Body of pancreas (tissue), 4 donors: ENCODE data around the gene ARNT2. TPM values are rescaled to one million over a fixed set of nuclear protein-coding genes. Genes with fewer than 3 reads are reported as not detected.

Source experiments
- ATAC-seq: fragments of 150-250 bp; one replicate; pipeline ENCODE4 v1.9.1; 2016
- DNase-seq, 4 donors: peaks; one replicate each; pipeline ENCODE4 v3.0.0-alpha.2; 2019
- H3K27ac ChIP-seq, 4 donors: fragments of 200-600 bp; sonication (generic); 1 replicate in 3 of 4; 2 replicates in 1 of 4; pipeline versions ENCODE4 v1.5.1 to v1.6.1; 2016 to 2019; ENCODE audit warnings: mild to moderate bottlenecking in 1 of 4, mixed read lengths in 1 of 4, moderate library complexity in 1 of 4
- H3K27me3 ChIP-seq, 2 donors: fragments of 200-600 bp; sonication (generic); one replicate each; pipeline ENCODE4 v1.6.0; 2016; ENCODE audit warnings: mild to moderate bottlenecking in 1 of 2
- H3K36me3 ChIP-seq, 2 donors: fragments of 200-600 bp; sonication (generic); replicated peaks in 1 of 2; 2 replicates each; pipeline ENCODE4 v1.5.1; 2016; ENCODE audit warnings: low read depth in 2 of 2; ENCODE audit not compliant: insufficient read depth in 1 of 2
- H3K4me1 ChIP-seq: fragments of 200-600 bp; sonication (generic); one replicate; pipeline ENCODE4 v1.6.0; 2016
- H3K4me3 ChIP-seq, 2 donors: fragments of 200-600 bp; sonication (generic); 1 replicate in 1 of 2; 2 replicates in 1 of 2; pipeline ENCODE4 v1.5.1; 2016 to 2019
- H3K9me3 ChIP-seq, 3 donors: fragments of 200-600 bp; sonication (generic); 1 replicate in 2 of 3; 2 replicates in 1 of 3; pipeline ENCODE4 v1.5.1; 2016
- POLR2A ChIP-seq, 3 donors: fragments of 450-650 bp; IDR thresholded peaks; one replicate each; pipeline ENCODE4 v1.6.1; 2016; ENCODE audit warnings: antibody characterized with exemption in 3 of 3, mild to moderate bottlenecking in 2 of 3
- WGBS, 2 donors: methylation state at CpG; one replicate each; pipeline ENCODE4 v1.1.5; 2017; 5-methylcytosine and 5-hydroxymethylcytosine counted together
- intact Hi-C: fragments of 100-400 bp; cut with DNase I; formaldehyde crosslinking; loops from one replicate; pipeline ENCODE4 v1.15.1; 2023
- total RNA-seq, 2 donors: library from RNA; depleted of rRNA; stranded (reverse); fragments of >200 nt; gene quantifications; one replicate each; pipeline ENCODE4 v1.1.0, GENCODE V29; 2016
- TF ChIP-seq, protein P1 (sequence below), 7 experiments: fragments of 450-650 bp in 4 of 7; fragments of 200-600 bp in 3 of 7; sonication (generic) in 3 of 7; IDR thresholded peaks; one replicate each; pipeline ENCODE4 v1.5.1; 2016 to 2019; ENCODE audit warnings: antibody characterized with exemption in 7 of 7

The ARNT2 gene
- total RNA-seq, 2 donors from 2014 or later = 5.3 to 5.4 TPM

DNA sequence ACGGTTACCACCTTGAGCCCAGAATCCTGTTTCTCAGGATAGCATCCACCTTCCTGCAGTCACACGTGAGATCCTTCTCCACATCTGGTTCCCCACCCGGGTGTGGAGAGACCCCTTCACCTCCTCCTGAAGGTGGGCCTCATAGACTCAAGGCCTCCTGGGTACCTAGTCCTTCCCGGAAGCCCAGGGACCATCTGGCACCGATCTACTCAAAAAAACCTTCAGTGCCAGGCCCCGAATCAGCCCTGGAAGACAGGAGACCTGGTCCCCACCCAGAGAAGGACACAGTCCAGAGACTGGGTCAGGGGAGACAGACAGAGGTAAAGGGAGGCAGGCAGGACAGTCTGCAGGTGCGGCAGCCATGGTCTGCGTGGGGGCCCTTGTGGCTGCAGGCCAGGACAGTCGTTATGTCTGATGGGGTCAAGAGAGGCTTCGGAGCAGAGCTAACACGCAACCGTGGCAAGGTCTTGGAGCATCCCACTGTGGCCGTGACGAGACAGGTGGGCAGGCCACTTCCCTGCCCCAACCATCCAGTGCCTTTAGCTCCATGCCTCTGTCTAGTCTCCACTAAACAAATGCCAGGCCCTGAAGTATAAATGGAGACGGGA, 178.7 kb downstream of the ARNT2 start:
- no peak overlapping the region for H3K4me3 ChIP-seq
- H3K27ac ChIP-seq = no peak overlapping the region
- no peaks in the 10 kb centered on the region for H3K9me3 ChIP-seq
- TF ChIP-seq POLR2A (IDR thresholded peaks at IDR 0.05) = no peak
- TF ChIP-seq, protein P1, sequence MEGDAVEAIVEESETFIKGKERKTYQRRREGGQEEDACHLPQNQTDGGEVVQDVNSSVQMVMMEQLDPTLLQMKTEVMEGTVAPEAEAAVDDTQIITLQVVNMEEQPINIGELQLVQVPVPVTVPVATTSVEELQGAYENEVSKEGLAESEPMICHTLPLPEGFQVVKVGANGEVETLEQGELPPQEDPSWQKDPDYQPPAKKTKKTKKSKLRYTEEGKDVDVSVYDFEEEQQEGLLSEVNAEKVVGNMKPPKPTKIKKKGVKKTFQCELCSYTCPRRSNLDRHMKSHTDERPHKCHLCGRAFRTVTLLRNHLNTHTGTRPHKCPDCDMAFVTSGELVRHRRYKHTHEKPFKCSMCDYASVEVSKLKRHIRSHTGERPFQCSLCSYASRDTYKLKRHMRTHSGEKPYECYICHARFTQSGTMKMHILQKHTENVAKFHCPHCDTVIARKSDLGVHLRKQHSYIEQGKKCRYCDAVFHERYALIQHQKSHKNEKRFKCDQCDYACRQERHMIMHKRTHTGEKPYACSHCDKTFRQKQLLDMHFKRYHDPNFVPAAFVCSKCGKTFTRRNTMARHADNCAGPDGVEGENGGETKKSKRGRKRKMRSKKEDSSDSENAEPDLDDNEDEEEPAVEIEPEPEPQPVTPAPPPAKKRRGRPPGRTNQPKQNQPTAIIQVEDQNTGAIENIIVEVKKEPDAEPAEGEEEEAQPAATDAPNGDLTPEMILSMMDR (IDR thresholded peaks at IDR 0.05) = no peak
- intact Hi-C loops = no loop called here
- no peak for DNase-seq
- no peaks in the 10 kb centered on the region for H3K27me3 ChIP-seq
- no peak for ATAC-seq
- 86 to 93% methylated on average over 13 to 15 of the region's 15 CpGs for WGBS, 2 donors
- H3K36me3 ChIP-seq = no peaks in the 10 kb centered on the region
- peaks cover 10% of the 10 kb centered on the region for H3K4me1 ChIP-seq

DNA sequence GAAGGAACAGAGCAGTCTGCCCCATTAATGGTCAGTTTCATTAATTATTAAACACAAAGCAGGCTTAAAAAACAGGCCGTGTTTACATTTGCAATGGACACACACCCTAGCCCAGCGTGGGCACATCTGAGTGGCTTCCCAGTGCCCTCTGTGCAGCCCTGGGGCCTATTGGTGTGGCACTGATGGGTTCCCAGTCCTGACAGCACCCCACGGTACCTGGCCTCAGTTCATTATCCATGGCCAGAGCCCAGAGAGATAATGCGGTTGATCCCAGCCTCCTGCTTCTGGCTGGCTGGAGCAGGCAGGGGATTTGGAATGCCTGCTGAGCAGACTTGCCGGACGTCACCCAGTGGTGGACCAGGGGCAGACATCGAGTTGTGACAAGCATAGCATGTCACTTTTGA, 180.4 kb downstream of the ARNT2 start:
- Histone ChIP-seq H3K4me3 (no peak overlapping the region), H3K27ac (no peak overlapping the region), H3K36me3 (no peaks in the 10 kb centered on the region), H3K4me1 (peaks cover 10% of the 10 kb centered on the region), H3K9me3 (no peaks in the 10 kb centered on the region), H3K27me3 (no peaks in the 10 kb centered on the region)
- 35 to 44% methylated on average over 5 to 7 of the region's 7 CpGs for WGBS, 2 donors
- DNase-seq = peak in 1 of 4 donors; percentile 13
- no peak for TF ChIP-seq POLR2A (IDR thresholded peaks at IDR 0.05)
- no peak for ATAC-seq
- intact Hi-C loops = no loop called here

DNA sequence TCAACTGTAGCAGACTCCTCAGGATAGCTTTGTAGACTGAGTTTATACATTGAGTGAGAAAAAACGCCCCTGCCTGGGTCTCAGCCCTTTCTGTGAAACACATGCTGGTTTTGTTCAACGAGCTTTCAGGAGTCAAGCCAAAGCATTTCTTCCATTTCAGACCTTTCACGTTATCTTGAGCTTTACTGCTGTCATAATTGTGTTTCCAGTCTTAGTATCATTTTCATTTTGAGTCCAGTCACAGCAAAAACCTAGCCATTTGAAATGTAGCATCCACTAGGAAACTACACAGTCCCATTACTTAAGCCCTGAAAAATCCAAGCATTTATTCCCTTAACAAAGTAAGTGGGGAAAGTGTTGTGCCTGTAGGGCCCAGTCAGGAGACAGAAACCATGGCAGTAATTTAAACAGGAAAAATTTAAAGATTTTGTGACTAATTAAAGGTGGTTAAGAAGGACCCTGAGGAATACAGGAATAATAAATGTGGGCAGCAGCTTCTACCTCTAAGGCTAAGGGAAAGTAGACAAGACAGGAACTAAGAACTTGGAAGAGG, 180.9 kb downstream of the ARNT2 start:
- no peak for TF ChIP-seq POLR2A (IDR thresholded peaks at IDR 0.05)
- TF ChIP-seq, protein P1 (IDR thresholded peaks at IDR 0.05) = no peak
- Histone ChIP-seq H3K36me3 (no peaks in the 10 kb centered on the region), H3K4me3 (no peak overlapping the region), H3K9me3 (no peaks in the 10 kb centered on the region), H3K4me1 (peaks cover 10% of the 10 kb centered on the region), H3K27ac (no peak overlapping the region), H3K27me3 (no peaks in the 10 kb centered on the region)
- 74 to 78% methylated on average over 3 of the region's 3 CpGs for WGBS, 2 donors
- intact Hi-C loops = no loop called here
- ATAC-seq = no peak
- no peak for DNase-seq

DNA sequence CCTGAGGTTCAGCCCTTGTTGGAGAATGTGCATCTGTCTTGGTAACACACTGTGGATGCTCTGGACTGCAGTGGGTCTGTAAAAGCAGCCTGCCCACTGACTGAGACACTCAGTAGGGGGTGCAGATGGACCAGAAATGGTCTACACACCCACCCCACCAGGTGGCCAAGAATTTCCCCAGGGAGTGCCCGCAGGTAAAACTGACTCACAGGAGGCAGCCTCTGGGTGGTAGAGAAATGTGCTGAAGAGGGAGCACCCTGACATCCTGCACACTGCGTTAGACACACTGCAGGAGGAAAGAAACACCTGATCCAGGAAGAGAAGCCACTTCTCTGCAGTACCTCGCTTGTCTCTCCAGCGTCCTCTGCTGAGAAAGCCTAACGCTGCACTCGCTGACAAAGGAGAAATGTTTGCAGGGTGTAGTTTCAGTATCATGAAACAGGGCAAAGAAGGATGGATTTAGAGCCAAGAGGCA, 181.4 kb downstream of the ARNT2 start:
- H3K4me1 ChIP-seq = peaks cover 10% of the 10 kb centered on the region
- H3K27me3 ChIP-seq = no peaks in the 10 kb centered on the region
- no peak for ATAC-seq
- intact Hi-C loops = no loop called here
- 88 to 92% methylated on average over 6 of the region's 6 CpGs for WGBS, 2 donors
- H3K27ac ChIP-seq = no peak overlapping the region
- no peak for DNase-seq
- TF ChIP-seq, protein P1 (IDR thresholded peaks at IDR 0.05) = no peak
- no peak for TF ChIP-seq POLR2A (IDR thresholded peaks at IDR 0.05)
- H3K36me3 ChIP-seq = no peaks in the 10 kb centered on the region
- H3K4me3 ChIP-seq = no peak overlapping the region
- no peaks in the 10 kb centered on the region for H3K9me3 ChIP-seq

DNA sequence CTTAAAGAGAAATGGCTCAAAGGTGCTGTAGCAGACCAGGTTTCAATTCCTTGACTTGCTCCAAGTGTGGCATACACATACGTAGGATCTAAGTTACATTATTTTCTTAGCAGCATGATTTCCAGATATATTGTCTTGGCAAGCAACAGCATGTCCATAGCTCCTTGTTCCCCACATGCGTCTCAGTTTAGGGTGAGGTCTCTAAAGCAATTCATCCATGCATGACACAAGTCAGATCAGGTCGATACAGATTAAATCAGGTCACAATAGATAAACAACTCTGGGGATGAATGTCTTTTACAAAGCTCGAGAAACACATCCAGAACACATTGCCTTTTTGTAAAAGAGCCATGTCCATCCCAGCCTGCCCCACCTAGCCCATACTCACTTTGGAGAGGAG, 182.0 kb downstream of the ARNT2 start:
- Histone ChIP-seq H3K9me3 (no peaks in the 10 kb centered on the region), H3K36me3 (no peaks in the 10 kb centered on the region), H3K4me1 (peaks cover 10% of the 10 kb centered on the region), H3K27ac (no peak overlapping the region), H3K27me3 (no peaks in the 10 kb centered on the region), H3K4me3 (no peak overlapping the region)
- 79 to 83% methylated on average over 4 of the region's 4 CpGs for WGBS, 2 donors
- intact Hi-C loops = no loop called here
- TF ChIP-seq, protein P1 (IDR thresholded peaks at IDR 0.05) = no peak
- TF ChIP-seq POLR2A (IDR thresholded peaks at IDR 0.05) = no peak
- DNase-seq (no peak), ATAC-seq (no peak)
